ENCODE results near the gene LMBRD2.

GRCh38 chr5:36056422-36056821 lies 95.3 kb downstream of the LMBRD2 start:
- TF ChIP-seq CTCF (IDR thresholded peaks at IDR 0.05), result no peak
- TF ChIP-seq POLR2A (IDR thresholded peaks at IDR 0.05), result no peak
